H9 (cell line): ENCODE measurements around the gene RANGRF. TPM values are rescaled to one million over a fixed set of nuclear protein-coding genes. Genes with fewer than 3 reads are reported as not detected.
A peak's percentile ranks its signal among the peaks of the same experiment; 100 is the strongest.

Experiments used
- DNase-seq: peaks from one replicate; pipeline ENCODE4 v3.0.0-alpha.2; 2017
- H2AFZ ChIP-seq: one replicate; pipeline ENCODE4 v1.6.1; 2013; ENCODE audit warnings: mild to moderate bottlenecking, low read length, control low read depth, moderate library complexity
- H2AK5ac ChIP-seq: 2 replicates; pipeline ENCODE4 v1.6.1; 2013; ENCODE audit warnings: low read length, control low read depth, mixed read lengths; ENCODE audit not compliant: insufficient read length
- H2BK120ac ChIP-seq: one replicate; pipeline ENCODE4 v1.6.1; 2013; ENCODE audit warnings: low read depth, mild to moderate bottlenecking, low read length, control low read depth, inconsistent platforms; ENCODE audit not compliant: poor library complexity, severe bottlenecking
- H2BK12ac ChIP-seq: 2 replicates; pipeline ENCODE4 v1.6.1; 2013; ENCODE audit warnings: low read length, control low read depth, mixed read lengths, low read depth; ENCODE audit not compliant: insufficient read length
- H2BK15ac ChIP-seq: 2 replicates; pipeline ENCODE4 v1.6.1; 2013; ENCODE audit warnings: low read depth, low read length, control low read depth
- H2BK20ac ChIP-seq: one replicate; pipeline ENCODE4 v1.6.1; 2013; ENCODE audit warnings: low read depth, mild to moderate bottlenecking, low read length, control low read depth, inconsistent platforms; ENCODE audit not compliant: poor library complexity, severe bottlenecking
- H2BK5ac ChIP-seq: 2 replicates; pipeline ENCODE4 v1.6.1; 2013; ENCODE audit warnings: low read length, control low read depth, mixed read lengths; ENCODE audit not compliant: insufficient read length
- H3K14ac ChIP-seq: 2 replicates; pipeline ENCODE4 v1.6.1; 2013; ENCODE audit warnings: low read length, control low read depth; ENCODE audit not compliant: insufficient read depth
- H3K18ac ChIP-seq: 2 replicates; pipeline ENCODE4 v1.6.1; 2013; ENCODE audit warnings: low read depth, mild to moderate bottlenecking, mixed read lengths, low read length, control low read depth; ENCODE audit not compliant: insufficient read length
- H3K23ac ChIP-seq: 2 replicates; pipeline ENCODE4 v1.6.1; 2013; ENCODE audit warnings: low read length, control low read depth, mixed read lengths, low read depth; ENCODE audit not compliant: insufficient read length
- H3K23me2 ChIP-seq: 2 replicates; pipeline ENCODE4 v1.6.1; 2013; ENCODE audit warnings: low read depth, mild to moderate bottlenecking, mixed read lengths, low read length, control low read depth; ENCODE audit not compliant: insufficient read length, poor library complexity, severe bottlenecking
- H3K27ac ChIP-seq: 2 replicates; pipeline ENCODE4 v1.5.1; 2013; ENCODE audit warnings: low read length, control low read depth, mixed read lengths, low read depth; ENCODE audit not compliant: insufficient read length
- H3K27me3 ChIP-seq: 2 replicates; pipeline ENCODE4 v1.6.1; 2013; ENCODE audit warnings: low read length, control low read depth, inconsistent platforms; ENCODE audit not compliant: insufficient read depth
- H3K4ac ChIP-seq: 2 replicates; pipeline ENCODE4 v1.6.1; 2013; ENCODE audit warnings: low read depth, mild to moderate bottlenecking, control low read depth, inconsistent platforms, low read length, moderate library complexity
- H3K4me1 ChIP-seq: 2 replicates; pipeline ENCODE4 v1.6.1; 2013; ENCODE audit warnings: low read length, control low read depth, inconsistent platforms; ENCODE audit not compliant: insufficient read depth
- H3K4me2 ChIP-seq: 2 replicates; pipeline ENCODE4 v1.6.1; 2013; ENCODE audit warnings: low read length, control low read depth, mixed read lengths; ENCODE audit not compliant: insufficient read length, insufficient read depth
- H3K56ac ChIP-seq: 2 replicates; pipeline ENCODE4 v1.6.1; 2013; ENCODE audit warnings: low read depth, mild to moderate bottlenecking, mixed read lengths, low read length, control low read depth; ENCODE audit not compliant: insufficient read length
- H3K79me1 ChIP-seq: 2 replicates; pipeline ENCODE4 v1.6.1; 2013; ENCODE audit warnings: low read depth, mild to moderate bottlenecking, moderate library complexity, low read length, control low read depth, inconsistent platforms; ENCODE audit not compliant: insufficient read depth, poor library complexity, severe bottlenecking
- H3K79me2 ChIP-seq: 2 replicates; pipeline ENCODE4 v1.6.1; 2013; ENCODE audit warnings: low read length, control low read depth, inconsistent platforms; ENCODE audit not compliant: insufficient read depth
- H3K9ac ChIP-seq: 2 replicates; pipeline ENCODE4 v1.6.1; 2013; ENCODE audit warnings: low read length, control low read depth, mixed read lengths; ENCODE audit not compliant: insufficient read length; ENCODE audit errors: extremely low read depth
- H3K9me3 ChIP-seq: one replicate; pipeline ENCODE4 v1.6.1; 2013; ENCODE audit warnings: low read depth, low read length, inconsistent platforms; ENCODE audit not compliant: control insufficient read depth
- H3T11ph ChIP-seq: one replicate; pipeline ENCODE4 v1.6.1; 2013; ENCODE audit warnings: mild to moderate bottlenecking, low read length, control low read depth, inconsistent platforms
- H4K20me1 ChIP-seq: one replicate; pipeline ENCODE4 v1.6.1; 2013; ENCODE audit not compliant: control insufficient read depth, insufficient read length, insufficient read depth
- H4K5ac ChIP-seq: 2 replicates; pipeline ENCODE4 v1.6.1; 2013; ENCODE audit warnings: low read depth, mild to moderate bottlenecking, mixed read lengths, low read length, control low read depth; ENCODE audit not compliant: insufficient read length
- H4K8ac ChIP-seq: replicated peaks from 2 replicates; pipeline ENCODE4 v1.6.1; 2013; ENCODE audit warnings: low read length, control low read depth, mixed read lengths, low read depth; ENCODE audit not compliant: insufficient read length
- H4K91ac ChIP-seq: 2 replicates; pipeline ENCODE4 v1.6.1; 2013; ENCODE audit warnings: low read depth, mild to moderate bottlenecking, moderate library complexity, mixed read lengths, low read length, control low read depth; ENCODE audit not compliant: insufficient read length
- H3K27ac Mint-ChIP-seq, 3 experiments: 2 replicates in 2 of 3; 3 replicates in 1 of 3; pipeline ENCODE4 v1.8.0; 2020 to 2021; ENCODE audit warnings: mixed read lengths in 3 of 3, mild to moderate bottlenecking in 1 of 3, moderate library complexity in 1 of 3
- H3K27me3 Mint-ChIP-seq: 2 replicates; pipeline ENCODE4 v1.8.0; 2021; ENCODE audit warnings: low read depth, mild to moderate bottlenecking, moderate library complexity, mixed read lengths
- H3K36me3 Mint-ChIP-seq, 3 experiments: 2 replicates in 2 of 3; 3 replicates in 1 of 3; pipeline ENCODE4 v1.8.0; 2020 to 2021; ENCODE audit warnings: low read depth in 3 of 3, mixed read lengths in 3 of 3; ENCODE audit not compliant: insufficient read depth in 1 of 3
- H3K4me1 Mint-ChIP-seq, 2 experiments: 2 replicates each; pipeline ENCODE4 v1.8.0; 2020; ENCODE audit warnings: mixed read lengths in 2 of 2
- H3K4me3 Mint-ChIP-seq, 2 experiments: 2 replicates in 1 of 2; 3 replicates in 1 of 2; pipeline ENCODE4 v1.8.0; 2020 to 2021; ENCODE audit warnings: mild to moderate bottlenecking in 2 of 2, mixed read lengths in 2 of 2, moderate library complexity in 1 of 2
- H3K9me3 Mint-ChIP-seq, 2 experiments: 2 replicates in 1 of 2; 3 replicates in 1 of 2; pipeline ENCODE4 v1.8.0; 2020; ENCODE audit warnings: mild to moderate bottlenecking in 2 of 2, mixed read lengths in 2 of 2, moderate library complexity in 1 of 2
- CTCF ChIP-seq: fragments of 200-600 bp; sonication (generic); conservative IDR thresholded peaks from 3 replicates; pipeline ENCODE4 v1.8.0; 2021; ENCODE audit warnings: antibody characterized with exemption, mild to moderate bottlenecking
- WGBS: extraction: QIAGEN DNeasy Blood & Tissue Kit; methylation state at CpG from one replicate; pipeline ENCODE4 v1.1.7; 2013; ENCODE audit warnings: missing lambda C conversion rate, low lambda C conversion rate, mixed read lengths; ENCODE audit not compliant: insufficient read length; ENCODE audit errors: extremely low coverage; 5-methylcytosine and 5-hydroxymethylcytosine counted together
- total RNA-seq: library from RNA; stranded (reverse); gene quantifications from 2 replicates; pipeline ENCODE4 v1.2.1, GENCODE V29; 2021

RANGRF gene
- total RNA-seq, 1 experiment from 2014 or later: 36.9 TPM

GRCh38 chr17:8290043-8290442 is 1.6 kb downstream of the RANGRF start:
- Histone ChIP-seq H2BK12ac (no peak overlapping the region), H3K9ac (no peak overlapping the region), H3K23me2 (peaks cover 11% of the 10 kb centered on the region), H3K4ac (no peak overlapping the region), H3K4me2 (no peak overlapping the region), H3K18ac (no peak overlapping the region), H4K8ac (no peak overlapping the region), H3K9me3 (no peaks in the 10 kb centered on the region), H2BK5ac (no peak overlapping the region), H2AK5ac (no peak overlapping the region), H2BK15ac (no peak overlapping the region), H3K27me3 (no peaks in the 10 kb centered on the region), H2BK120ac (no peak overlapping the region), H3T11ph (no peak overlapping the region), H3K79me2 (no peaks in the 10 kb centered on the region), H2BK20ac (no peak overlapping the region), H3K23ac (no peak overlapping the region), H4K91ac (no peak overlapping the region), H4K20me1 (no peaks in the 10 kb centered on the region), H3K79me1 (no peaks in the 10 kb centered on the region), H3K4me1 (no peaks in the 10 kb centered on the region), H3K14ac (no peak overlapping the region), H3K27ac (no peak overlapping the region), H4K5ac (no peak overlapping the region), H3K56ac (no peak overlapping the region), H2AFZ (no peak overlapping the region)
- Mint-ChIP-seq H3K4me1 (peaks cover 35 to 37% of the 10 kb centered on the region in 2 experiments), H3K9me3 (no peaks in the 10 kb centered on the region; a peak in 1 of 5 replicates), H3K27ac (peak overlapping the region in 1 of 3 experiments; percentile 13; a peak in 1 of 7 replicates), H3K36me3 (peaks cover 2 to 7% (median 5%) of the 10 kb centered on the region in 3 experiments; a peak in 4 of 7 replicates), H3K27me3 (peaks cover 3% of the 10 kb centered on the region), H3K4me3 (peak overlapping the region; percentile 93)
- WGBS: no CpG with 5 or more reads among the region's 3 CpGs
- no peak for DNase-seq
- no peak for TF ChIP-seq CTCF
